Mesothelial cell of epicardium (in vitro differentiated cells): Measurements from ENCODE around the gene SOX30. TPM values are rescaled to one million over a fixed set of nuclear protein-coding genes. Genes with fewer than 3 reads are reported as not detected.

Experiments used
- DNase-seq, 2 experiments: peaks; one replicate each; pipeline ENCODE4 v3.0.0; 2021; ENCODE audit warnings: low spot score in 2 of 2; ENCODE audit not compliant: unreplicated experiment in 2 of 2
- H3K27ac Mint-ChIP-seq: 2 replicates; pipeline ENCODE4 v1.8.0; 2021; ENCODE audit warnings: mixed read lengths
- H3K27me3 Mint-ChIP-seq: 2 replicates; pipeline ENCODE4 v1.8.0; 2021; ENCODE audit warnings: low read depth, mixed read lengths
- H3K36me3 Mint-ChIP-seq: 2 replicates; pipeline ENCODE4 v1.8.0; 2021; ENCODE audit warnings: mixed read lengths
- H3K4me1 Mint-ChIP-seq: 2 replicates; pipeline ENCODE4 v1.8.0; 2021; ENCODE audit warnings: mixed read lengths
- H3K4me3 Mint-ChIP-seq: 2 replicates; pipeline ENCODE4 v1.8.0; 2021; ENCODE audit warnings: mild to moderate bottlenecking, moderate library complexity, mixed read lengths
- H3K9me3 Mint-ChIP-seq: 2 replicates; pipeline ENCODE4 v1.8.0; 2021; ENCODE audit warnings: mixed read lengths
- total RNA-seq: library from RNA; stranded (reverse); gene quantifications from 3 replicates; pipeline ENCODE4 v1.2.1, GENCODE V29; 2021
- TF ChIP-seq, protein P1 (sequence below): fragments of 200-600 bp; sonication (generic); IDR thresholded peaks from one replicate; pipeline ENCODE4 v1.5.0; 2021; ENCODE audit warnings: antibody characterized with exemption; ENCODE audit not compliant: unreplicated experiment

The SOX30 gene
- total RNA-seq, 1 donor from 2014 or later, result not detected

DNA sequence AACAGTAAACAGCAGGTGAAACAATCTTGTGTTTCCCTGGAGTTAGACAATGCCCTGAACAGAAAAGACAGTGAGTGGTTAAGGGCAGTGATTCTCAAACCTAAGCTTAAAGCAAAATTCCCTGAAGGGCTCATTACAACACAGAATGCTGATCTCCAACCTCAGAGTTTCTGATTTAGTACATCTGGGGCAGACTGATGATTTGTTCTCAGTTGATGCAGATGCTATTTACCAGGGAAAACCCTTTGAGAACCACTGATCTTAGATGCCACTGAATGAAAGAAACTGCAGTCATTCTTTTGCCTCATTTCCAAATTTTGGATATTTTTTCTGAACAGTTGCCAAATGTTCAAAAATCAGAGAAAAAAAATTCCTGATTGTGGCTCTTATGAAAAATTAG is 58.0 kb downstream of the SOX30 start:
- H3K4me1 Mint-ChIP-seq, result peaks cover 10% of the 10 kb centered on the region
- TF ChIP-seq, protein P1, sequence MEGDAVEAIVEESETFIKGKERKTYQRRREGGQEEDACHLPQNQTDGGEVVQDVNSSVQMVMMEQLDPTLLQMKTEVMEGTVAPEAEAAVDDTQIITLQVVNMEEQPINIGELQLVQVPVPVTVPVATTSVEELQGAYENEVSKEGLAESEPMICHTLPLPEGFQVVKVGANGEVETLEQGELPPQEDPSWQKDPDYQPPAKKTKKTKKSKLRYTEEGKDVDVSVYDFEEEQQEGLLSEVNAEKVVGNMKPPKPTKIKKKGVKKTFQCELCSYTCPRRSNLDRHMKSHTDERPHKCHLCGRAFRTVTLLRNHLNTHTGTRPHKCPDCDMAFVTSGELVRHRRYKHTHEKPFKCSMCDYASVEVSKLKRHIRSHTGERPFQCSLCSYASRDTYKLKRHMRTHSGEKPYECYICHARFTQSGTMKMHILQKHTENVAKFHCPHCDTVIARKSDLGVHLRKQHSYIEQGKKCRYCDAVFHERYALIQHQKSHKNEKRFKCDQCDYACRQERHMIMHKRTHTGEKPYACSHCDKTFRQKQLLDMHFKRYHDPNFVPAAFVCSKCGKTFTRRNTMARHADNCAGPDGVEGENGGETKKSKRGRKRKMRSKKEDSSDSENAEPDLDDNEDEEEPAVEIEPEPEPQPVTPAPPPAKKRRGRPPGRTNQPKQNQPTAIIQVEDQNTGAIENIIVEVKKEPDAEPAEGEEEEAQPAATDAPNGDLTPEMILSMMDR, result no peak
- no peak overlapping the region for H3K27ac Mint-ChIP-seq
- H3K4me3 Mint-ChIP-seq, result no peak overlapping the region
- H3K27me3 Mint-ChIP-seq, result no peaks in the 10 kb centered on the region
- peaks cover 20% of the 10 kb centered on the region for H3K9me3 Mint-ChIP-seq
- H3K36me3 Mint-ChIP-seq, result peaks cover 5% of the 10 kb centered on the region
- DNase-seq, result no peak

DNA sequence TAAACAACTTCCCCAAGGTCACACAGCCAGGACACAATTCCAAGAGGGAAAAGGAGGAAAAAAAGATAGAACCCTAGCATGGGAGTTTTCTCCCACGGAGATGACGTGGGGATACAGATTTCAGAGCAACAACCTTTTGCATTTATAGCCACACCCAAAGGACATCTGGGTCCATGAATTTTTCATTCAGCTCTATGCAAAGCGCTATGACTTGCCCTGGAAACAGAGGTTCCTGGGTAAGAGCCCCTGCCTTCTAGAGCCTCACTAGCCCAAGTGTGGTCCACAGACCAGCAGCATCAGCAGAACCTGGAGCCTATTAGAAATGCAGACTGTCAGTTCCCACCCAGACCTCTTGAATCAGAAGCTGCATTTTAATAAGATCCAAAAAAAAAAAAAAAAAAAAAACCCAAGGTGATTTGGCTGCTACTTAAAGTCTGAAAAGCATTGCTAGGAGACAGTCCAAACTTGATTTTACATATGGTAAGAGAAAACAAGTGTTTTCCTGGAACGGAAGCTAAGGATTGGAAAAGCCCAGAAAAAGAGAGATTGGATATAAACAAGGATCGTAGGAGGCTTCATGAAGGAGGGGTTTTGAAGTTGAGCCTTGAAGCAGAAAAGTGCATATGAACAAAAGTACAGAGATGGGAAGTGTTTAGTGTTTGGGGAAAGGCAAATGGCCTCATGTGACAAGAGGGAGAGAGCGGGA is 59.0 kb downstream of the SOX30 start:
- TF ChIP-seq, protein P1, result no peak
- H3K36me3 Mint-ChIP-seq, result peaks cover 5% of the 10 kb centered on the region
- H3K27me3 Mint-ChIP-seq, result no peaks in the 10 kb centered on the region
- no peak overlapping the region for H3K27ac Mint-ChIP-seq
- no peak for DNase-seq
- H3K4me3 Mint-ChIP-seq, result no peak overlapping the region
- H3K4me1 Mint-ChIP-seq, result peaks cover 10% of the 10 kb centered on the region
- H3K9me3 Mint-ChIP-seq, result peaks cover 12% of the 10 kb centered on the region

DNA sequence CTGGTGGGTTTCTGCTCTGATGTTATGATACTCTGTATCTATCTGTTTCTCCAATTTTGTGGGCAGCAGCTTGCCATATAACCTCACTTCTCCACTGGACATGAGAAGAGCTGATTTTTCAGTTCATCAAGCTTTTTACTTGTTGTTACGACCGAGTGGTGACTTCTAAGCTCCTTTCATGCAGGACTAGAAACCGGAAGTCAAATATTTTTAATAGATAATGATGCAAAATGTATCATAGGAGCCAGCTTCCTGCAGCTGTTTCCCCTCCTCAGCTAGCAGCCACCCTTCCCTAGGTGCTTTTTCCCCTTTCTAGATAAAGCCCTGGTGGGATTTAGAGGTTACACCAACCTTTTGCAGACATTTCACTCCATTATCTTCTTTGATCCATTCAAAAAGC is 59.6 kb downstream of the SOX30 start:
- no peak overlapping the region for H3K4me3 Mint-ChIP-seq
- DNase-seq, result no peak
- H3K27ac Mint-ChIP-seq, result no peak overlapping the region
- peaks cover 11% of the 10 kb centered on the region for H3K9me3 Mint-ChIP-seq
- H3K27me3 Mint-ChIP-seq, result no peaks in the 10 kb centered on the region
- H3K36me3 Mint-ChIP-seq, result peaks cover 5% of the 10 kb centered on the region
- H3K4me1 Mint-ChIP-seq, result peaks cover 10% of the 10 kb centered on the region
- TF ChIP-seq, protein P1, result no peak

DNA sequence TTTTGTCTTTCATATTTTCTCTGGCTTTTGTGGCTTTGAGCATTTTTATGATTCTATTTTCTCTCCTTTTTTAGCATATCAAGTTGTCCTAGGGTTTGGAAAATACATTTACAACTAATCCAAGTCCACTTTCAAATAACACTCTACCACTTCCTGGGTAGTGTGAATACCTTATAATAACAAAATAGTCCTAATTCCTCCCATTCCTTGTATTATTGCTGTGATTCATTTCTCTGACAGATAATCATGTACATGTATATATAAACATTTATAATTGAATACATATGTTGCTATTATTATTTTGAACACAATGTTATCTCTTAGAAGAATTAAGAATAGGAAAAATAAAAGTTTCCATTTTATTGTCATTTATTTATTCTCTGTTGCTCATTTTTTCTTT is 61.8 kb downstream of the SOX30 start:
- H3K9me3 Mint-ChIP-seq, result peaks cover 7% of the 10 kb centered on the region
- no peaks in the 10 kb centered on the region for H3K27me3 Mint-ChIP-seq
- TF ChIP-seq, protein P1, result no peak
- peaks cover 5% of the 10 kb centered on the region for H3K36me3 Mint-ChIP-seq
- DNase-seq, result no peak
- peaks cover 10% of the 10 kb centered on the region for H3K4me1 Mint-ChIP-seq
- no peak overlapping the region for H3K27ac Mint-ChIP-seq
- no peak overlapping the region for H3K4me3 Mint-ChIP-seq

DNA sequence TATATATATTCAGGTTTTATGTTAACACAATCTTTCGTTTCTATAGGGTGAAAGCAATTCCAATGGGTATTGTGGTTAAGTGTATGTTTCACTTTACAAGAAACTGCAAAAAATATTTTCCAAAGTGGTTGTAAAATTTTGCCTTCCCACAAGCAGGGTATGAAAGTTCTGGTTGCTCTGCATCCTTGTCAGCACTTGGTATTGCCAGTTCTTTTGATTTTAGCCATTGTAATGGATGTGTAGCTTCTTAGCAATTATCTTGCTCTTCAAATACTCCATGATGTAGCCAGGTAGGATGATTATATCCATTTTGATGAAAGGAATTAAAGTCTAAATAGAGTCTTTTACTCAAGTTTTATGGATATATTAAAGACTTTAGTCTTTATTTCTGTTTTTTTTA is 67.6 kb downstream of the SOX30 start:
- H3K27ac Mint-ChIP-seq, result no peak overlapping the region
- no peaks in the 10 kb centered on the region for H3K36me3 Mint-ChIP-seq
- no peaks in the 10 kb centered on the region for H3K9me3 Mint-ChIP-seq
- H3K4me1 Mint-ChIP-seq, result no peaks in the 10 kb centered on the region
- TF ChIP-seq, protein P1, result no peak
- H3K4me3 Mint-ChIP-seq, result no peak overlapping the region
- H3K27me3 Mint-ChIP-seq, result no peaks in the 10 kb centered on the region
- DNase-seq, result no peak
